IMR-90 (cell line): ENCODE results near the gene HYAL3. TPM values are rescaled to one million over a fixed set of nuclear protein-coding genes. Genes with fewer than 3 reads are reported as not detected.

Source experiments
- ATAC-seq: fragments of 200-7000 bp; cut with Tn5 transposase; 2 replicates; pipeline ENCODE4 v1.9.1; 2020; ENCODE audit warnings: low read depth, mild to moderate bottlenecking, moderate library complexity
- BruUV-seq: library from RNA; stranded (reverse); fragments of 400-500 nt; replicated peaks from 2 replicates; lab custom pipeline; 2021; lab: Mats Ljungman, UMichigan
- CTCF ChIA-PET: fragments of 300-600 bp; formaldehyde crosslinking; extraction: SDS; loops from one replicate; lab custom pipeline; 2021; ENCODE audit warnings: antibody characterized with exemption; lab: Yijun Ruan, JAX
- POLR2A ChIA-PET: fragments of 300-600 bp; sonication (Branson Sonifier 250); formaldehyde crosslinking; loops from one replicate; lab custom pipeline; 2022; ENCODE audit warnings: antibody characterized with exemption; ENCODE audit not compliant: unreplicated experiment; lab: Charles Lee
- DNase-seq: peaks from one replicate; pipeline ENCODE4 v3.0.0; 2013
- H2AFZ ChIP-seq: replicated peaks from 2 replicates; pipeline ENCODE3; 2013; ENCODE audit warnings: low read length, mild to moderate bottlenecking; ENCODE audit not compliant: poor library complexity
- H2AK5ac ChIP-seq: 2 replicates; pipeline ENCODE4 v1.6.1; 2013; ENCODE audit warnings: low read depth, low read length, inconsistent platforms
- H2AK9ac ChIP-seq: replicated peaks from 2 replicates; pipeline ENCODE3; 2013; ENCODE audit warnings: mild to moderate bottlenecking, low read depth, low read length, moderate library complexity; ENCODE audit not compliant: poor library complexity
- H2BK120ac ChIP-seq: 2 replicates; pipeline ENCODE4 v1.6.1; 2013; ENCODE audit warnings: low read depth, low read length, inconsistent platforms
- H2BK15ac ChIP-seq: 3 replicates; pipeline ENCODE4 v1.6.1; 2013; ENCODE audit warnings: low read depth, low read length, inconsistent platforms
- H2BK20ac ChIP-seq: 2 replicates; pipeline ENCODE4 v1.6.1; 2013; ENCODE audit warnings: low read depth, mild to moderate bottlenecking, inconsistent platforms, low read length, moderate library complexity
- H2BK5ac ChIP-seq: 2 replicates; pipeline ENCODE4 v1.6.1; 2013; ENCODE audit warnings: mild to moderate bottlenecking, low read depth, low read length, inconsistent platforms; ENCODE audit not compliant: poor library complexity, severe bottlenecking
- H3K14ac ChIP-seq: replicated peaks from 2 replicates; pipeline ENCODE4 v1.6.1; 2013; ENCODE audit warnings: low read depth, low read length, inconsistent platforms
- H3K18ac ChIP-seq: 2 replicates; pipeline ENCODE4 v1.6.1; 2013; ENCODE audit warnings: low read depth, low read length, control low read depth
- H3K23ac ChIP-seq: 2 replicates; pipeline ENCODE4 v1.6.1; 2013; ENCODE audit warnings: low read depth, low read length, inconsistent platforms
- H3K27ac ChIP-seq: 2 replicates; pipeline ENCODE4 v1.5.1; 2013; ENCODE audit warnings: mild to moderate bottlenecking, control low read depth, low read length; ENCODE audit not compliant: insufficient read depth
- H3K27me3 ChIP-seq: 2 replicates; pipeline ENCODE4 v1.6.1; 2013; ENCODE audit warnings: low read length; ENCODE audit not compliant: control insufficient read depth, insufficient read depth
- H3K36me3 ChIP-seq: 2 replicates; pipeline ENCODE4 v1.6.1; 2013; ENCODE audit warnings: low read length, mixed read lengths; ENCODE audit not compliant: control insufficient read depth, insufficient read depth
- H3K4ac ChIP-seq: 2 replicates; pipeline ENCODE4 v1.6.1; 2013; ENCODE audit warnings: low read depth, low read length, inconsistent platforms
- H3K4me1 ChIP-seq: 2 replicates; pipeline ENCODE4 v1.6.1; 2013; ENCODE audit warnings: low read length, mixed read lengths; ENCODE audit not compliant: control insufficient read depth, insufficient read depth
- H3K4me2 ChIP-seq: 2 replicates; pipeline ENCODE4 v1.6.1; 2013; ENCODE audit warnings: low read depth, mild to moderate bottlenecking, control low read depth, low read length, moderate library complexity
- H3K4me3 ChIP-seq: 2 replicates; pipeline ENCODE4 v1.5.1; 2013; ENCODE audit warnings: low read depth, mild to moderate bottlenecking, control low read depth, low read length, moderate library complexity; ENCODE audit not compliant: insufficient read depth
- H3K56ac ChIP-seq: 2 replicates; pipeline ENCODE4 v1.6.1; 2013; ENCODE audit warnings: low read length, inconsistent platforms; ENCODE audit not compliant: insufficient read depth; ENCODE audit errors: extremely low read depth
- H3K79me1 ChIP-seq, 2 experiments: 2 replicates each; pipeline ENCODE4 v1.6.1; 2013; ENCODE audit warnings: low read length in 2 of 2, inconsistent platforms in 1 of 2, low read depth in 1 of 2
- H3K9ac ChIP-seq: 2 replicates; pipeline ENCODE4 v1.6.1; 2013; ENCODE audit warnings: low read depth, low read length, control low read depth
- H3K9me1 ChIP-seq: 2 replicates; pipeline ENCODE4 v1.6.1; 2013; ENCODE audit warnings: low read length, inconsistent platforms; ENCODE audit not compliant: insufficient read depth
- H3K9me3 ChIP-seq: 2 replicates; pipeline ENCODE4 v1.6.1; 2013; ENCODE audit warnings: low read length; ENCODE audit not compliant: control insufficient read depth, insufficient read depth
- H4K20me1 ChIP-seq: 2 replicates; pipeline ENCODE4 v1.6.1; 2013; ENCODE audit warnings: low read length, inconsistent platforms; ENCODE audit not compliant: insufficient read depth
- H4K5ac ChIP-seq: 2 replicates; pipeline ENCODE4 v1.6.1; 2013; ENCODE audit warnings: mild to moderate bottlenecking, low read depth, low read length, control low read depth
- H4K8ac ChIP-seq, 2 experiments: 2 replicates each; pipeline ENCODE4 v1.6.1; 2013; ENCODE audit warnings: low read depth in 2 of 2, low read length in 2 of 2, control low read depth in 1 of 2, inconsistent platforms in 1 of 2
- H4K91ac ChIP-seq: 2 replicates; pipeline ENCODE4 v1.6.1; 2013; ENCODE audit warnings: low read depth, low read length, inconsistent platforms; ENCODE audit not compliant: insufficient read depth
- BHLHE40 ChIP-seq: fragments of 150-350 bp; IDR thresholded peaks from 2 replicates; pipeline ENCODE4 v1.6.1; 2016; ENCODE audit warnings: mild to moderate bottlenecking, low read depth, low read length
- CEBPB ChIP-seq: IDR thresholded peaks from 2 replicates; pipeline ENCODE4 v1.6.1; 2012; ENCODE audit warnings: low read depth, low read length, improper control_type of control experiment
- CHD1 ChIP-seq: IDR thresholded peaks from 2 replicates; pipeline ENCODE4 v1.6.1; 2012; ENCODE audit warnings: low read depth, low read length, improper control_type of control experiment
- CTCF ChIP-seq: conservative IDR thresholded peaks from 2 replicates; pipeline ENCODE4 v1.5.1; 2012; ENCODE audit warnings: mild to moderate bottlenecking, low read depth, low read length, improper control_type of control experiment
- FOS ChIP-seq: fragments of 150-350 bp; IDR thresholded peaks from 2 replicates; pipeline ENCODE4 v1.6.1; 2016; ENCODE audit warnings: low read depth, low read length
- MAFK ChIP-seq: IDR thresholded peaks from 2 replicates; pipeline ENCODE4 v1.6.1; 2012; ENCODE audit warnings: low read depth, low read length, improper control_type of control experiment
- MAZ ChIP-seq: IDR thresholded peaks from 2 replicates; pipeline ENCODE4 v1.6.1; 2012; ENCODE audit warnings: low read depth, mild to moderate bottlenecking, low read length, improper control_type of control experiment, moderate library complexity, borderline replicate concordance
- MXI1 ChIP-seq: IDR thresholded peaks from 2 replicates; pipeline ENCODE4 v1.6.1; 2012; ENCODE audit warnings: low read depth, mild to moderate bottlenecking, low read length, moderate library complexity, borderline replicate concordance
- NFE2L2 ChIP-seq: fragments of 150-350 bp; IDR thresholded peaks from 2 replicates; pipeline ENCODE4 v1.6.1; 2016; ENCODE audit warnings: low read depth, mild to moderate bottlenecking, low read length
- POLR2A ChIP-seq: IDR thresholded peaks from 2 replicates; pipeline ENCODE4 v1.6.1; 2012; ENCODE audit warnings: mild to moderate bottlenecking, low read depth, low read length
- RAD21 ChIP-seq: IDR thresholded peaks from 2 replicates; pipeline ENCODE4 v1.6.1; 2012; ENCODE audit warnings: low read length, improper control_type of control experiment
- RCOR1 ChIP-seq: IDR thresholded peaks from 2 replicates; pipeline ENCODE4 v1.6.1; 2012; ENCODE audit warnings: mild to moderate bottlenecking, low read length, improper control_type of control experiment; ENCODE audit not compliant: insufficient replicate concordance
- RFX5 ChIP-seq: IDR thresholded peaks from 2 replicates; pipeline ENCODE4 v1.8.0; 2012; ENCODE audit warnings: low read depth, mild to moderate bottlenecking, low read length, moderate library complexity
- SMC3 ChIP-seq: fragments of 150-350 bp; IDR thresholded peaks from 2 replicates; pipeline ENCODE4 v1.6.1; 2016; ENCODE audit warnings: low read depth, mild to moderate bottlenecking, antibody characterized with exemption, low read length, moderate library complexity
- USF2 ChIP-seq: fragments of 150-350 bp; IDR thresholded peaks from 2 replicates; pipeline ENCODE4 v1.6.1; 2017; ENCODE audit warnings: mild to moderate bottlenecking, antibody characterized with exemption, low read length, low read depth
- WGBS, 2 experiments: methylation state at CpG; one replicate each; pipeline versions ENCODE4 v1.1.5 to v1.1.7; 2013; ENCODE audit warnings: missing lambda C conversion rate in 2 of 2; ENCODE audit not compliant: insufficient read length in 1 of 2; ENCODE audit errors: extremely low coverage in 2 of 2; 5-methylcytosine and 5-hydroxymethylcytosine counted together
- dilution Hi-C: fragments of 300-500 bp; cut with HindIII; formaldehyde crosslinking; loops from one replicate; pipeline ENCODE4 v1.14.3; 2018; ENCODE audit warnings: low sequenced_read_pairs; ENCODE audit not compliant: unreplicated experiment
- in situ Hi-C: fragments of 300-500 bp; cut with MboI; formaldehyde crosslinking; loops from 3 replicates; pipeline ENCODE4 v1.14.3; 2019; ENCODE audit warnings: low sequenced_read_pairs, inconsistent platforms, mixed read lengths
- intact Hi-C: fragments of 100-400 bp; cut with micrococcal nuclease; formaldehyde crosslinking; loops from 2 replicates; pipeline ENCODE4 v1.10.0; 2022
- polyA plus RNA-seq, 3 experiments: library from polyadenylated mRNA; depleted of rRNA; stranded (reverse); fragments of >200 nt; gene quantifications; 2 replicates each; pipeline ENCODE4 v1.2.3, GENCODE V29; 2012; ENCODE audit warnings: low replicate concordance in 1 of 3
- total RNA-seq: library from RNA; depleted of rRNA; stranded (reverse); fragments of >200 nt; gene quantifications from 2 replicates; pipeline ENCODE4 v1.2.3, GENCODE V29; 2012

Gene HYAL3
- total and polyA plus RNA-seq, 2 of the 4 experiments (the other 2 are of a cell fraction), result 2.7 to 5.7 TPM

- peak overlapping the region; percentile 1 for H3K4ac ChIP-seq
- no peak overlapping the region for H3K4me3 ChIP-seq
- H2AK9ac ChIP-seq, result no peak overlapping the region
- CTCF ChIA-PET, result interaction anchor here (0.7 to 1.0 kb wide), 2 partner anchors 75 to 81 kb away, joined by 3 read pairs; no protein-coding TSS in a partner anchor
- H3K4me2 ChIP-seq, result peak overlapping the region; percentile 48
- H3K14ac ChIP-seq, result 0 out of 2 replicates have a peak overlapping the region, but pooled peaks have one; percentile 14
- DNase-seq (no peak), ATAC-seq (no peak)
- H3K4me1 ChIP-seq, result peaks cover 19% of the 10 kb centered on the region
- in situ Hi-C loops (loop anchor here (25.0 kb wide), 3 partner anchors 1053 to 1828 kb away; partner anchors contain the start of genes ABHD14B, GPR62, MANF and PCBP4), intact Hi-C loops (no loop called here), dilution Hi-C loops (no loop called here)
- no peak overlapping the region for H4K91ac ChIP-seq
- peak overlapping the region in 1 of 2 experiments; percentile 15; a peak in 1 of 4 replicates for H4K8ac ChIP-seq
- no peak overlapping the region for H3K56ac ChIP-seq
- H4K5ac ChIP-seq, result no peak overlapping the region
- POLR2A ChIA-PET, result no interaction called here
- H2BK120ac ChIP-seq, result no peak overlapping the region
- no TSS peak for BruUV-seq
- no peak overlapping the region for H2BK15ac ChIP-seq
- peak overlapping the region; percentile 17 for H3K9ac ChIP-seq
- no peak overlapping the region for H3K27ac ChIP-seq
- H3K23ac ChIP-seq, result peak overlapping the region; percentile 86
- peaks cover 29% of the 10 kb centered on the region for H3K36me3 ChIP-seq
- H2BK20ac ChIP-seq, result no peak overlapping the region
- H3K27me3 ChIP-seq, result no peaks in the 10 kb centered on the region
- H4K20me1 ChIP-seq, result peaks cover 51% of the 10 kb centered on the region
- no peak overlapping the region for H2AFZ ChIP-seq
- WGBS, 2 experiments, result 92% methylated on average over 2 of the region's 5 CpGs; no CpG with 5 or more reads in 1 of the 2 experiments
- H3K9me3 ChIP-seq, result no peaks in the 10 kb centered on the region
- no peak overlapping the region for H3K18ac ChIP-seq
- peaks cover 39 to 68% of the 10 kb centered on the region in 2 experiments for H3K79me1 ChIP-seq
- no peak overlapping the region for H2BK5ac ChIP-seq
- H2AK5ac ChIP-seq, result no peak overlapping the region
- H3K9me1 ChIP-seq, result peaks cover 23% of the 10 kb centered on the region
- TF ChIP-seq MAFK (no peak), BHLHE40 (no peak), MAZ (no peak), FOS (no peak), MXI1 (no peak), RCOR1 (no peak), USF2 (no peak), POLR2A (no peak), CTCF (no peak), RAD21 (no peak), CHD1 (no peak), SMC3 (no peak), NFE2L2 (no peak), RFX5 (no peak), CEBPB (no peak)
Observed at GRCh38 chr3:50334339-50335075, 35.3 kb upstream of the HYAL3 start.
